Measurements from ENCODE around the gene CMPK2. TPM values are rescaled to one million over a fixed set of nuclear protein-coding genes. Genes with fewer than 3 reads are reported as not detected.

Gene CMPK2
- total and polyA plus RNA-seq, 9 of the 15 experiments (the other 6 are each of a cell fraction or from before 2014, with no cell fraction given), result 2.6 to 10.5 (median 5.0) TPM

DNA sequence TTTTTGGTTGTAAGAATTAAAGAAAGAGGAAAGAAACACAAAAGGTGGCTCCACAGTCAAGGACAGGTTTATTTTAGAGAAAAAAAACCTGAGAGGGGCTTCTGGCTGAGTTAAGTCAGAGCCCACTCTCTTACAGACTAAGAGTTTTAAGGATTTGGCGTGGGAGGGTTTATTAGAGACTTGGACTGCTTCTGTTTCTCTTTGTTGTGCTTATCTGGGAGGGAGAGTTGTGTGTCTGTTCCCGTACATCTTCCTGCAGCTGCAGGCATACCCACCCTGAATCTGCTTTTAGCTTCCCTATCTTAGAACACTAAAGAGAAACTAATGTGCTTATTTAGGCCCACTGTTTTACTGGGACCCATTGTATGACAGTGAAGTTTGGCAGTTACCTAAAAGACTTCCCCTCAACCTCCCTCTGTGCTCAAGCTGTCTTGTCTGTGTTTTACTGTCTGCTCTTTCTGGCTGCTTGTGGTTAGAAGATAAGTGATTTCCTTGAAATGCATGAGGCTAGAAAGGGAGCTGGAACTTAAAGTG lies 14.6 kb upstream of the CMPK2 start (continued):
- TF ChIP-seq, protein P1, sequence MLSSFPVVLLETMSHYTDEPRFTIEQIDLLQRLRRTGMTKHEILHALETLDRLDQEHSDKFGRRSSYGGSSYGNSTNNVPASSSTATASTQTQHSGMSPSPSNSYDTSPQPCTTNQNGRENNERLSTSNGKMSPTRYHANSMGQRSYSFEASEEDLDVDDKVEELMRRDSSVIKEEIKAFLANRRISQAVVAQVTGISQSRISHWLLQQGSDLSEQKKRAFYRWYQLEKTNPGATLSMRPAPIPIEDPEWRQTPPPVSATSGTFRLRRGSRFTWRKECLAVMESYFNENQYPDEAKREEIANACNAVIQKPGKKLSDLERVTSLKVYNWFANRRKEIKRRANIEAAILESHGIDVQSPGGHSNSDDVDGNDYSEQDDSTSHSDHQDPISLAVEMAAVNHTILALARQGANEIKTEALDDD (IDR thresholded peaks at IDR 0.05), result peak; percentile 67; the same call in 1 of the 2 replicates
- peak; percentile 86 for TF ChIP-seq PML (IDR thresholded peaks at IDR 0.05; ENCODE audit: low read length)
- TF ChIP-seq, protein P2, sequence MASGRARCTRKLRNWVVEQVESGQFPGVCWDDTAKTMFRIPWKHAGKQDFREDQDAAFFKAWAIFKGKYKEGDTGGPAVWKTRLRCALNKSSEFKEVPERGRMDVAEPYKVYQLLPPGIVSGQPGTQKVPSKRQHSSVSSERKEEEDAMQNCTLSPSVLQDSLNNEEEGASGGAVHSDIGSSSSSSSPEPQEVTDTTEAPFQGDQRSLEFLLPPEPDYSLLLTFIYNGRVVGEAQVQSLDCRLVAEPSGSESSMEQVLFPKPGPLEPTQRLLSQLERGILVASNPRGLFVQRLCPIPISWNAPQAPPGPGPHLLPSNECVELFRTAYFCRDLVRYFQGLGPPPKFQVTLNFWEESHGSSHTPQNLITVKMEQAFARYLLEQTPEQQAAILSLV (tag; IDR thresholded peaks at IDR 0.05), result no peak
- 0 out of 4 replicates have a peak, but pooled peaks of 1 of the 2 experiments have one; percentile 47 for TF ChIP-seq ARNT (IDR thresholded peaks at IDR 0.05)
- TF ChIP-seq MTA3 (IDR thresholded peaks at IDR 0.05; ENCODE audit: borderline replicate concordance), result peak; percentile 84; the same call in 1 of the 2 replicates
- no peak for TF ChIP-seq THRAP3 (IDR thresholded peaks at IDR 0.05; ENCODE audit: borderline replicate concordance)
- TF ChIP-seq HSF4 (CRISPR knock-in tag; IDR thresholded peaks at IDR 0.05; ENCODE audit: borderline replicate concordance), result no peak
- TF ChIP-seq ETV6 (IDR thresholded peaks at IDR 0.05; ENCODE audit: borderline replicate concordance in 1 of 2, low read depth in 2 of 2, low read length in 1 of 2), result 0 out of 4 replicates have a peak, but pooled peaks of 1 of the 2 experiments have one; percentile 58
- no peak for TF ChIP-seq ETV6 (CRISPR knock-in tag; IDR thresholded peaks at IDR 0.05; ENCODE audit: borderline replicate concordance)
- TF ChIP-seq OTX1 (CRISPR knock-in tag; IDR thresholded peaks at IDR 0.05), result no peak
- peak; percentile 68; the same call in 1 of the 2 replicates for TF ChIP-seq BCOR (IDR thresholded peaks at IDR 0.05)
- 0 out of 2 replicates have a peak, but pooled peaks have one; percentile 55 for TF ChIP-seq ZBTB17 (CRISPR knock-in tag; IDR thresholded peaks at IDR 0.05)
- TF ChIP-seq NUFIP1 (IDR thresholded peaks at IDR 0.05; ENCODE audit: partially characterized antibody), result no peak
- peak in 1 of 2 experiments; percentile 73; a peak in 2 of 3 replicates for TF ChIP-seq CBX3 (IDR thresholded peaks at IDR 0.05; ENCODE audit: borderline replicate concordance in 1 of 2, low read length in 2 of 2)
- TF ChIP-seq HEY1 (CRISPR knock-in tag; IDR thresholded peaks at IDR 0.05; ENCODE audit: borderline replicate concordance), result no peak
- TF ChIP-seq TRIM24 (IDR thresholded peaks at IDR 0.05), result peak; percentile 91 to 95
- TF ChIP-seq ZFX (CRISPR knock-in tag; IDR thresholded peaks at IDR 0.05), result peak; percentile 42; the same call in 1 of the 2 replicates
- TF ChIP-seq, protein P3, sequence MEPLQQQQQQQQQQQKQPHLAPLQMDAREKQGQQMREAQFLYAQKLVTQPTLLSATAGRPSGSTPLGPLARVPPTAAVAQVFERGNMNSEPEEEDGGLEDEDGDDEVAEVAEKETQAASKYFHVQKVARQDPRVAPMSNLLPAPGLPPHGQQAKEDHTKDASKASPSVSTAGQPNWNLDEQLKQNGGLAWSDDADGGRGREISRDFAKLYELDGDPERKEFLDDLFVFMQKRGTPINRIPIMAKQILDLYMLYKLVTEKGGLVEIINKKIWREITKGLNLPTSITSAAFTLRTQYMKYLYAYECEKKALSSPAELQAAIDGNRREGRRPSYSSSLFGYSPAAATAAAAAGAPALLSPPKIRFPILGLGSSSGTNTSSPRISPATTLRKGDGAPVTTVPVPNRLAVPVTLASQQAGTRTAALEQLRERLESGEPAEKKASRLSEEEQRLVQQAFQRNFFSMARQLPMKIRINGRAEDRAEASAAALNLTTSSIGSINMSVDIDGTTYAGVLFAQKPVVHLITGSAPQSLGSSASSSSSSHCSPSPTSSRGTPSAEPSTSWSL (CRISPR knock-in tag; IDR thresholded peaks at IDR 0.05; ENCODE audit: borderline replicate concordance), result no peak
- peak; percentile 68 for TF ChIP-seq BRD9 (IDR thresholded peaks at IDR 0.05; ENCODE audit: low read depth, partially characterized antibody)
- TF ChIP-seq BRD4 (IDR thresholded peaks at IDR 0.05), result no peak
- no peak for TF ChIP-seq HMG20A (CRISPR knock-in tag; conservative IDR thresholded peaks at IDR 0.05)
- TF ChIP-seq HDAC2 (IDR thresholded peaks at IDR 0.05), result peak; percentile 80
- TF ChIP-seq DACH1 (IDR thresholded peaks at IDR 0.05; ENCODE audit: partially characterized antibody), result peak; percentile 72
- TF ChIP-seq TAF9B (IDR thresholded peaks at IDR 0.05; ENCODE audit: partially characterized antibody), result peak; percentile 43
- TF ChIP-seq KHSRP (IDR thresholded peaks at IDR 0.05), result 0 out of 2 replicates have a peak, but pooled peaks have one; percentile 27
- TF ChIP-seq, protein P4, sequence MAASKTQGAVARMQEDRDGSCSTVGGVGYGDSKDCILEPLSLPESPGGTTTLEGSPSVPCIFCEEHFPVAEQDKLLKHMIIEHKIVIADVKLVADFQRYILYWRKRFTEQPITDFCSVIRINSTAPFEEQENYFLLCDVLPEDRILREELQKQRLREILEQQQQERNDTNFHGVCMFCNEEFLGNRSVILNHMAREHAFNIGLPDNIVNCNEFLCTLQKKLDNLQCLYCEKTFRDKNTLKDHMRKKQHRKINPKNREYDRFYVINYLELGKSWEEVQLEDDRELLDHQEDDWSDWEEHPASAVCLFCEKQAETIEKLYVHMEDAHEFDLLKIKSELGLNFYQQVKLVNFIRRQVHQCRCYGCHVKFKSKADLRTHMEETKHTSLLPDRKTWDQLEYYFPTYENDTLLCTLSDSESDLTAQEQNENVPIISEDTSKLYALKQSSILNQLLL (CRISPR knock-in tag; IDR thresholded peaks at IDR 0.05; ENCODE audit: borderline replicate concordance), result no peak
- peak; percentile 94 for TF ChIP-seq TAL1 (IDR thresholded peaks at IDR 0.05)
- no peak for TF ChIP-seq SP1 (CRISPR knock-in tag; IDR thresholded peaks at IDR 0.05)

Data from K562 (cell line).